GM19438 (cell line): ENCODE data around the gene PLA2G4F.

ENCODE experiments used
- ATAC-seq: cut with Tn5 transposase; IDR thresholded peaks from one replicate; pipeline ENCODE4 v1.9.1; 2021; ENCODE audit warnings: low read depth; ENCODE audit not compliant: unreplicated experiment

PLA2G4F gene

DNA sequence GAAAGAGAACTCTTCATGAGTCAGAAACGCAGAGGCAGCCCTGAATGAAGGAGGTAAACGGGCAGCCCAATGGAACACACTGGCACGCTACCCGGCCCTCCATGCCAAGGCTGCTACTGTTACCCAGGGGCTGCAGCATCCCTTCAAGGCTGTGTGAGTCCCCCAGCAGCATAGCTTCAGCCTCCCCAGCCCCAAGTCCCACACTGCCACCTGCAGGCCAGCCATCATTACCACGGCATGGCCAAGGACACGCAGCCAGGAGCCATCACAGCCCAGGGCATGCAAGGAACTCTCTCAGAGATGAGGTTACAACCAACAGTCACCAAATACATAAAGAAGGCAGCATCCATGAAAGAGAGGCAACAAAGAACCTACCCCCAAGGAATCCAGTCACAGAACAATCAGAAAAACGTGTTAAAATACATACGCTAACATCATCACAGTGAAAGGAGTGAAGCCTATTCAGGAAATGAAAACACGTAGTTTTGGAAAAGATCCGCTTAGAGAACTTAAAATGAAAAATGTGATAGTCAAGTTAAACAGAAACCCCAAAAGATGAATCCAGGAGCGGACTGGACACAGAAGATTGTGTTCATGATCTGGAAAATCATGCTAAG is 22.4 kb downstream of the PLA2G4F start:
- ATAC-seq = no peak

DNA sequence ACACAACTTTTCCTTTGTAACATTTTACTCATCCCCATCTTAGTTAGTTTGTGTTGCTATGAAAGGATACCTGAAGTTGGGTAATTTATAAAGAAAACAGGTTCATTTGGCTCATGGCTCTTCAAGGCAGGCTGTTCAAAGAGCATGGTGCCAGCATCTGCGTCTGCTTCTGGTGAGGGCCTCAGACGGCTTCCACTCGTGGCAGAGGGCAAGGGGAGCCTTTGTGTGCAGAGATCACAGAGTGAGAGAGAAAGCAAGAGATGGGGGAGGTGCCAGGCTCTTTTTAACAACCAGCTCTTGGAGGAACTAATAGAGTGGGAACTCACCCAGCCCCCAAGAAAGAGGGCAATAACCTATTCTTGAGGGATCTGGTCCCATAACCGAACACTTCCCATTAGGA is 23.1 kb downstream of the PLA2G4F start:
- ATAC-seq = no peak

DNA sequence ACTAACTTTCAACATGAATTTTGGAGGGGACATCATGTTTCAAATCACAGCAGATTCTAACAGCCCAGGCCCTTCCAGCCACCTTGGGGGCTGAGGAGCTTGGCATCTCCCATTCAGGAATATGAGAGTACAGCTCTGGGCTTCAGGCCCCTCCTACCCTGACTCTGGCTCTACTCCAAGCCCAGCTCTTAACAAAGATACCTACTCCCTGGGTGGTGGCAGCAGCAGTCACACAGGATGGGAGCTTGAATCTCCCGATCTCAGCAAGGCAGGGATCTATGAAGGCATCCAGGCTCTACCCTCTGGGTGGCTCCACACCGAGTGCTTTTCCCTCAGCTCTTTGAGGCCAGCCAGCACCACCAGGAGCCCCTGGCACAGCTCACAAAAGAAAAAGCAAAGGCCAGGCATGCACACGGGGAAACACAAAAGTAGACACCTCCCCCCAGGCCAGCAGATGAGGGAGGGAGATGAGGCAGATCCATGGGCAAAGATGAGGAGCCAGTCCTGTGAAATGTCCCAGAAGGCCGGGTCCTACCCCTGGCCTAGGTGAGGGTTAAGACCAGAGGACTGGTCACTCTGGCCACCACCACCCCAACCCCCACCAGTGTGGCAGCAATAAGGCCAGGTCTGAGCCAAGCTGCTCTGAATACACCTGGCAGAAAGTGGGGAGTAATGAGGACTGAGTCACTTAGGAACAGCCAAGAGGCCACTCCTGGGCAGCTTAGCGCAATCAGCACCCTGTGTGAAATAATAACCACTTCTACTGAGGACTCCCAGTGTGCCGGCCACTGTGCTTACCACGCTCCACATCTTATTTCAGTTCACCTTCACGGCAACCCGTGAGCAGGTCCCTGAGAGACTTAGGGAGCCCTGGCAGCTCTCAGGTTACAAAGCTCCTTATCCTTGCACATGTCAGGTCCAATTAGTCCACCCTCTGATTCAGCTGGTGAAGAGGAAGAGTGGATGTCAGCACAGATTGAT is 24.3 kb downstream of the PLA2G4F start:
- ATAC-seq = no peak

DNA sequence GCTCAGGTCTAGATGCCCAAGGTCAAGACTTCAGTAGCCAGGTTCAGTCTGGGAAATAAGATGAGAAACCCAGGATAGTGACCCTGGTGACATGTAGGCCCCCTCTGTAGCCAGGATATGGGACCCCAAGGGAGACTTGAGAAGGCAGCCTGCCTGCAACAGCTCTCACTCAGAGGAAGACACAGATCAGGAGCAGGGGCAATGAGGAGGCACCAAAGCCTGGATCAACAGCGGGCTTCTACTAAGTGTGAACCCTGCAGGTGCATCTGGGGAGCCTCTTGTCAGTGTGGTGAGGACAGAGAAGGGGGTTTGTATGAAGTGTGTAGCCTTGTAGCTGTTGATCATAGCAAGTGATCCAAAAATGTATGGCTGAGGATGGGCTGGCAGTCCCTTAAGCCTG is 25.4 kb downstream of the PLA2G4F start:
- ATAC-seq = no peak

DNA sequence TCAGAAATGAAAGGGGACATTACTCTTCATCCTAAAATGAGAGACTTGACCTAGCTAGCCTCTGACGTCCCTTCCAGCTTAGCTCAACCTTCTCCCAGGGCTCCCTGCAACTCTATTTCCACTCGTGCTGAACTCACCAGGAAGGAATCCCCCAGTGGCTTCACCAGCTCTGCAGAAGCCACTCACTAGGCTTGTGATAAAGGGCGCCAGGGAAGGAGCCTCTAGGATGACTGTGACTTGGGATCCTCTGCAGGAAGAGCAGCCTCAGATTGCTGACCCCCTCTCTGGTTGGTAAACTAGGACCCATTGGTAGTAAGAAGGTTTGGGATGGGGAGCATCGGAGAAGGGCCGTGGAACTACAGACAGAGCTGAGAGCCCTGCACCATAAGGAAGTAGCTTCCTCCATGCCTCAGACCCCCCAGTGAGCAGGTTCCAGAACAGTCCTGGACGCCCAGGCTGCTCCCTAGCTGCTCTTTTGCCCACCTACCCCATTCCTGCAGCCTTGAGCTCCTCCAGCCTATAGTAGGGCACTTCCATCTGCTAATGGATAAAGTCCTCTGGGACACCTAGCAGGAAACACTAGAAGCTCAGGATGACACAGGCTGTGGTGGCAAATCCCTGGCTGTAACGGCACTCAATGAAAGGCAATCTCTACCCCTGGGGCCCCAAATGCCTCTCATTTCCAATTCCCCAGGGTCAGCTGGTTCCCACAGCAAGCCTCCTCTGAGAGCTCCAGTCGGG is 26.0 kb downstream of the PLA2G4F start:
- ATAC-seq = no peak

DNA sequence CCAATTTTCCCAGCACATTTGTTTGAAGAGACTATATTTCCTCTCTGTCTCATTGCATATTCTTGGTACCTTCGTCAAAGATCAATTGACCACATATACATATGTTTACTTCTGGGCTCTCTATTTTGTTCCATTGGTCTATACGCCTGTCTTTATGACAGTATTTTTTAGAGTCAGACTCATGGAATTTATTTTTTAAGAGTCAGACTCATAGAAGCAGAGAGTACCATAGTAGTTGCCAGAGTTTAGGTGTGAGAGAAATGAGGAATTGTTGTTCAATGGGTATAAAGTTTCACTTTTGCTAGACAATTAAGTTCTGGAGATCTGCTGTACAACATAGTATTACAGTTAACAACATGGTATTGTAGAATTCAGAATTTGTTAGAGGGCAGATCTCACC is 27.1 kb downstream of the PLA2G4F start:
- no peak for ATAC-seq

DNA sequence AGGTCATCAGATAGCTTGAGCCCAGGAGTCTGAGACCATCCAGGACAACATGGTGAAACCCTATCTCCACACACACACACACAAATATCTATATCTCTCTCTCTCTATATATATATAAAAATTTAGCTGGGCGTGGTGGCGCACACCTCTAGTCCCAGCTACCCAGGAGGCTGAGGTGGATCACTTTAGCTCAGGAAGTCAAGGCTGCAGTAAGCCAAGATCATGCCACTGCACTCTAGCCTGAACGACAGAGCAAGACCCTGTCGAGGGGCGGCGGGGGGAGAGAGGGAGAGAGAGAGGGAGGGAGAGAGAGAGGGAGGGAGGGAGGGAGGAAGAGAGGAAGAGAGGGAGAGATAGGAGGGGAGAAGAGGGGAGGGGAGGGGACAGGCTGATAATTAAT is 28.0 kb downstream of the PLA2G4F start:
- ATAC-seq = no peak

DNA sequence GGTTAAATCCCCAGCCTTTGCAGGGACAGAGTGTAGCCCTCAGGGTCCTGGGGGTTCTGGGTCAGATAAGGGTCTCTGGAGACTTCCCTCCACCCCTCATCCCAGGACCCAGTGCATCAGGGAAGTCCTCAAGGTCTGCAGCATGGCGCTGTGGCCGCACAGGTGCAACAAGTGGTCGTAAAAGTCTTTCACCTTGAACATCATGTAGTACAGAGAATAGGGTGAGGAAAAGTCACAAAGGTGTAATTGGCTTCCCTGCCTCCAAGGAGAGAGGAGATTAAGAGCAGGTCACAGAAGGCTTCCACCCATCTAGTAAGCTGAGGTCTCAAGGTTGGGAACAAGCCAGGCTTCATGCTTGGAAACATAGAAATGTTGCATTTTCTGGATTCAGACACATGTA is 32.9 kb downstream of the PLA2G4F start:
- no peak for ATAC-seq

DNA sequence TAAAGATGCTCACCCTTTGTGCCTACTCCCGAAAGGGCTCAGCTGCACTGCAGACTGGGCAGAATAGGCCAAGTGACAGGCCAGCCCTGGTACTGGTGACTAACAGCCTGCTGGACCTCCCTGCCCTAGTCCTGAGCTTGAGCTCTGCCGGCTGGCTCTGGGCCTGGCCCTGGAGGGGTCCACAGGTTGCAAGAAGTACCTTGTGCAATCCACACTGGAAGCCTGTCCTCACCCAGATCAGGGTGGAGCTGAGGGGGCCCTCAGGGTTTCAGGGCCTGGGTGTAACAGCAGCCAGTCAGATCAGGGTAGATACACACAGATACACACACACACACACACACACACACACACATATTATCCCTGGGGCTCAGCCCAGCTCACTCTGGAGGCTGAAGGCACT is 34.8 kb downstream of the PLA2G4F start:
- ATAC-seq = no peak

DNA sequence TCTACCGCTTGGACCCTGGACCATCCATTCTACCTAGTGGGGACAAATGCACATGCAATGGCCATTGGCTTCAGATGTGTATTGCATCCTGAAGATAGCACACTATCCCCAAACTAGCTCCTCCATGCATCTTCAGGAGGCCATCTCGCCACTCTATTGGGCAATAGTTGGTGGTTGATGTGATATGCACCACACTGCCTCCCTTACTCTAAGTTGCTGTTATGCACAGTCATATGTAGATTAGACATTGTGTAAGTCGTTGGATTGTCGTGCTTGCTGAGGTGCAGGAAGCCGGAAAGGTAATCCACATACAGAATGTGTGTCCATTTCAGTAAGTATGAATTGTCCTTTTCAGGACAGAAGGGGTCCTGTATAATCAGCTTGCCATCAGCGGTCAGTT is 35.4 kb downstream of the PLA2G4F start:
- ATAC-seq = no peak

DNA sequence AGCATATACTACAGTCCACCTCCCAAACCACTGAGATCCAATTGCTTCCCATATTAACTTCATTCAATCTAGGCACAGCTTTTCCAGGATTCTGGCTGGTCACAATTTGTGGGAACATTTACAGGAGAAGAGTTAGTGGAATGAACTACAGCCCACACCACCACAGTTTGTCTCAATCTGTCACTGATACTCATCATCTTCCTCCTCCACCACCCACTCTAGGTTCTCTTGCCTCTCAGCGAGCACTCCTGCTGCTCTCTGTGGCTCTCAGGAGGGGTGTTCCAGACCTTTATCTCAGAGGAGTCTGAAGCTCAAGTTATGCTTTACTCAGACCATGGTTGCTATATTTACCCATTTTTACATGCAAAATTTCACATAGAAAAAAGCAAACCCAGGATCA is 36.2 kb downstream of the PLA2G4F start:
- no peak for ATAC-seq

DNA sequence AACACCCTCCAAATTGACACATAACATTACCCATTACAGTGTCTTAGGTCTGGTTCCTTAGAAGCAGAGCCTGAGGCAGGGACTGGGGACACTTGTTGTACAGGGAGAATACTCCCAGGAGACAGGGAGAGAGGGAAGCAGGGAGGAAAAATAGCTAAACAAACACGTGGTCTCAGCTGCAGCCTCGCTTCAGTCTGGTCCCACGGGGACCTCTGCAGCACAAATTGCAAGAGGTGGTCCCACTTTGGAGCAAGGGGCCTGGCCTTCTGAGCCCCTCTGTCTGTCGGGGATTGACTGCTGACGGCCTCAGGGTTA is 37.0 kb downstream of the PLA2G4F start:
- no peak for ATAC-seq

DNA sequence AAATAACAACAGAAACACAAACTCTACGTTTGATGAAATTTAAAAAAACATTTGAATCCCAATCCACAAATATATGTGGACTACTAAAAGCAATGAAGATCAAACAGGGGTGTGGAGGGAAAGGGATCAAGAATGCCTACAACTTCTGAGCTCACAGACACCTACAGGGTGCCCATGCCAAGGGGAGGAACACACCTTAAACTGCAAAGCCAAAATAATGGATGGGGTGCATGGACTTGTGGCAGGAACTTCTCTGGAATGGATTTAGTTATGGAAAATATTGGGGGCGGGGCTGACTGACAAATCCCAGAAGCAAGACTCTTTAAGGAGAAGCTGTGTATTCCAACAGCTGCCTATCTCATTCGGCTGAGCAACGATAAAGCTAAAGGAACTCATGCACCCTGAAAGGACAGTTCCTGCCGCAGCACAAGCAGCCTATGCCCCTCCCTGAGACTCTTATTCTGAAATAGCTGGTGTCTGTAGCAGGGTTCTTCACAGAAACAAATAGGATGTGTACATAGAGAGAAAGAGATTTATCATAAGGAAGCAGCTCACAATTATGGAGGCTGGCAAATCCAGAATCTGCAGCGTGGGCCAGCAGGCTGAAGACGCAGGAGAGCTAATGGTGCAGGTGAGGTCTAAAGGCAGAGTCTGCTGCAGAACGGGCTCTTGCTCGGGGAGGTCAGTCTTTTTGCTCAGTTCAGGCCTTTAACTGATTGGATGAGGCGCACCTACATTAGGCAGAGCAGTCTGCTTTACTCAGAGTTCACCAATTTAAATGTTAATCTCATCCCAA is 37.6 kb downstream of the PLA2G4F start:
- no peak for ATAC-seq

DNA sequence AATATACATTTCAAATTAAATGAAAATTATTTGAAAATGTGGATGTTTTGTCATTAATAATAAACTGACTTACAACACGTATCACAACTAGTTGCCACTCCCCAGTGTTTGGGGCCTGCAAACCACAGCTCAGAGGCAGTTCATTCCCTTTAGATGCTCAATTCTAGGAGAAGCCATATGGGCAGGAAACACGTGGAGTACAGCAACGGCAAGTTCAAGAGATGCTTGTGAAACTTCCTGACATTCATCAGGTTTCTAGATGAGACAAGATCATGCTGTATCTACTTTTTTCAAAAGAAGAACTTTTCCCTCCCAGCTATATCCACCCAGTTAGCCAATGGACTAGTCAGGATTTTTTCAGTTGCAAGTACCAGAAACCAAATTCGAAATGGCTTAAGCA is 44.5 kb downstream of the PLA2G4F start:
- ATAC-seq = no peak

DNA sequence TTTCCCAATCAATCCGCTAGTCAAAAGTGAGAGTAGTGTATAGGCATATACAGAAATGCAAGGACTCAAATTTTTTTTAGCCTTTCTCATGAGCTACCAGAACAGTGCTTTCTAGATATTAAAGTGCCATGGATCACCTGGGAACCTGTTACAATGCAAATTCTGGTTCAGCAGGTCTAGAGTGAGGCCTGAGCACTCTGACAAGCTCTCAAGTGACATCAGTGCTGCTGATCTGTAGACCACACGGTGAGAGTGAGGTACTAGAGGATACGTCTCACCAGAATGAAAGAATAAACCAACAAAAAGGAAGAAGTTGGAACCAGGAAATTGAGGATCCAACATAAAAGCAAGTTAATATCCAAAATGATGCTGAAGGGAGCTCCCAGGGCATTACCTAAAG is 46.1 kb downstream of the PLA2G4F start:
- no peak for ATAC-seq

DNA sequence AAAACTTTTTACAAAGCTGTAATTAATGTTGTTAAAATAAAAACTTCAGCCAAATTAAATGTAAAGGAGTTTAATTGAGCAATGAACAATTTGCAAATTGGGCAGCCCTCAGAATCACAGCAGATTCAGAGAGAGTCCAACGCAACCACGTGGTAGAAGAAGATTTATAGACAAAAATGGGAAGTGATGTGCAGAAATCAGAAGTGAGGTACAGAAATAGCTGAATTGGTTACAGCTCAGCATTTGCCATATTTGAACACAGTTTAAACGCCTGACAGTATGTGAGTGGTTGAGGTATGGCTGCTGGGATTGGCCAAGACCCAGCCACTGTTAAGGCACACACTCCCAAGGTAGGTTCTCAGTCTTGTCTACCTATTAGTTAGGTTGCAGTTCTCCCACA is 47.6 kb downstream of the PLA2G4F start:
- no peak for ATAC-seq

DNA sequence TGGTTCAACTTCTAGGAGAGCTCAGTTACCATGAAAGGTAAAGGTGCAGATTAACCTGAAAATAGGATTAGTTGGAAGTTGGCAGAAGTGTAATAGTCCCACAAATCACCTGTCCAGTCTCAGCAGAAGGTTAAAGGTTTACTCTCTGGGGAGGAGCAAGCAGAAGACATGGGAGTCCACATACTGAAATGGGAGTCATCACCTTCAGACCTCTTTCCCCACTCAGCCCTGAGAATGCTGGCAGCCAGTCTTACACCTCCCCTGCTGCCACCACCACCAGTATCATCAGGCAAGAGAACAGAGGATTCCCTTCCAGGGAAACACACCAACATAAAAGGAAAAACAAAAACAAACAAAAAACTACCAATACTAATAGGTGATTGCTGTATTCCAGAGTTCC is 48.2 kb downstream of the PLA2G4F start:
- no peak for ATAC-seq

DNA sequence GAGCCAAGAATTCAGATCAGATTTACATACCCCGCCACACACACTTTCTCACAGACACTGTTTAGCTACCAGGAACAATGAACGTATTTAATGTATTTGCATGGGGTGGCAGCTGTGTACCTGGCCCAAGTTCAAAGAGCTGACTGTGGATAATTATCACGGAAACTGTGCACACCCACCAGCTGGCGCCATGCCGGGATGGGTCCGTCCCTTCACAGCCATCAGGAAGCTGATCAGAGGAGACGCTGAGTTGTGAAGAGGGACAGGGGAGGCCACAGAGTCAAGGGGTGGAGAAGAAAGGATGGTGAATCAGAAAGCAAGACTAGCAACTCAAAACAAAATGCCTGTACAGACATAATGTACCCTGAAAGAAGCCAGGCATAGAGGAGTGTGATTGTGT is 49.0 kb downstream of the PLA2G4F start:
- no peak for ATAC-seq

DNA sequence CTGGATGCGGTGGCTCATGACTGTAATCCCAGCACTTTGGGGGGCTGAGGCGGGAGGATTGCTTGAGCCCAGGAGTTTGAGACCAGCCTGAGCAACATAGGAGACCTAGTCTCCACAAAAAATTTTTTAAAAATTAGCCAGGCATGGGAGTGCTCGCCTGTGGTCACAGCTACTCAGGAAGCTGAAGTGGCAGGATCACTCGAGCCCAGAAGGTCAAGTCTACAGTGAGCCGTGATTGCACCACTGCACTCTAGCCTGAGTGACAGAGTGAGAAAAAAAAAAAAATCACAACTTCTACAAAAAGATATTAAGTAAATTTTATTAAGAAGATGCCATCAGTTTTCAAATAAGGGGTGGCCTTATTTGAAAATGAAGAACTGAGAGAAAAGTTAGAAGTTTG is 50.1 kb downstream of the PLA2G4F start:
- no peak for ATAC-seq

DNA sequence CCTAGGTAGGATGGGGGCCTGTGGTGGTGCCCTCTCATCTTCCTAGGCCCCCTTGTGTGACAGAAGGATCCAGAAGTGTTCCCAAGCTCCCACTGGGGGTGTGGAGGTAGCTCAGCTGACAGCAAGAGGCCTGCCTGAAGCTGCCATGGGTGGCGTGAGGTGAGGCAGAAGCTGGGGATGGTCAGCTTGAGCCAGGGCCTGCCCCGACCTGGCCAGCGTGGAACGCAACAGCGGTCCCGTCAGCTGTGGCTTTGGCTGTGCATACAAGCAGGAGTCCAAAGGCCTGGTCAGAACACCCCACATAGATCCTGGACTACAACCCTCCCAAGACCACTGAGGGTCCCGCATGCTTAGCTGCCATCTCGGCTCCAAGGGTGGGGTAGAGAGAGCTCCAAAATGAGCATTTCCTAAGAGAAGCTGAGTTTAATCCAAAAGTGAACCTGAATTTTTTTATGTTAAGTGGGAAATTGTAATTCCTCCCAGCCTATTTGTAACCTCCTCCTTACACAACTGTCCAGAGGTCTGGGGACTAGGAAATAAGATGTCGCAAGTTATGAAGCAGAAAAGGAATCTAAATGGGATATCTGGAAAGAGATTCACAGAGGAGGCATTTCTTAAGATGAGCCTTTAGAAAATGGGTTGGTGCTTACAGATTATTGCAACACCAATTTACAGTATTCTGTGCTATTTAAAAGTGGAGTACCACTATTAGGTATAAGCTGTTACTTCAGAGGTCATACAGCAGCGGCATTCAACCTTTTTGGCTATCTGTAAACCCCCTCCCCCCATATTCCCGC is 52.1 kb downstream of the PLA2G4F start:
- no peak for ATAC-seq
